ES-I3 (cell line): Measurements from ENCODE around the gene TYROBP.
"Not testable (repeated sequence)": the region's sequence is repeated elsewhere in the genome, so short reads cannot be mapped to it uniquely, and the experiment has no call there.

Source experiments
- H3K36me3 ChIP-seq: 2 replicates; pipeline ENCODE4 v1.6.1; 2013; ENCODE audit warnings: mild to moderate bottlenecking, low read length, control low read depth, moderate library complexity; ENCODE audit not compliant: insufficient read depth
- H3K4me1 ChIP-seq: 2 replicates; pipeline ENCODE4 v1.6.1; 2013; ENCODE audit warnings: mild to moderate bottlenecking, control low read depth, low read length; ENCODE audit not compliant: insufficient read depth
- H3K9ac ChIP-seq: 2 replicates; pipeline ENCODE4 v1.6.1; 2013; ENCODE audit warnings: low read depth, mild to moderate bottlenecking, low read length, moderate library complexity
- H3K9me3 ChIP-seq: 2 replicates; pipeline ENCODE4 v1.6.1; 2013; ENCODE audit warnings: mild to moderate bottlenecking, low read length, moderate library complexity; ENCODE audit not compliant: control insufficient read depth, insufficient read depth

TYROBP gene

GRCh38 chr19:35908010-35908441 is at the start of gene TYROBP:
TSS of gene TYROBP (minus strand) at chr19:35908295. CDS start at chr19:35908228, 67 bp downstream.
- peaks cover 9% of the 10 kb centered on the region for H3K4me1 ChIP-seq
- no peaks in the 10 kb centered on the region for H3K9me3 ChIP-seq
- no peak within 1 kb of the TSS for H3K9ac ChIP-seq
- no peaks in the 10 kb centered on the region for H3K36me3 ChIP-seq

GRCh38 chr19:35957411-35957810 is 49.3 kb upstream of the TYROBP start:
- not testable (repeated sequence) for H3K9ac ChIP-seq, H3K9me3 ChIP-seq, H3K36me3 ChIP-seq, H3K4me1 ChIP-seq

GRCh38 chr19:35955881-35956634 is 48.0 kb upstream of the TYROBP start:
- H3K36me3 ChIP-seq = no peaks in the 10 kb centered on the region
- H3K4me1 ChIP-seq = no peaks in the 10 kb centered on the region; the same call in 1 of the 2 replicates
- H3K9me3 ChIP-seq = no peaks in the 10 kb centered on the region
- H3K9ac ChIP-seq = no peak overlapping the region

GRCh38 chr19:35949131-35949530 is 41.0 kb upstream of the TYROBP start:
- Histone ChIP-seq H3K4me1 (no peaks in the 10 kb centered on the region), H3K36me3 (no peaks in the 10 kb centered on the region), H3K9me3 (no peaks in the 10 kb centered on the region), H3K9ac (no peak overlapping the region)

- no peaks in the 10 kb centered on the region for H3K36me3 ChIP-seq
Observed at GRCh38 chr19:35946203-35946602, 38.1 kb upstream of the TYROBP start.

GRCh38 chr19:35945121-35945790 is 37.2 kb upstream of the TYROBP start:
- peaks cover 2% of the 10 kb centered on the region; the same call in 1 of the 2 replicates for H3K36me3 ChIP-seq
- no peaks in the 10 kb centered on the region for H3K4me1 ChIP-seq
- H3K9ac ChIP-seq = no peak overlapping the region
- no peaks in the 10 kb centered on the region for H3K9me3 ChIP-seq

More at GRCh38 chr19:35946203-35946602, 38.1 kb upstream of the TYROBP start:
- Histone ChIP-seq H3K4me1 (no peaks in the 10 kb centered on the region), H3K9me3 (no peaks in the 10 kb centered on the region), H3K9ac (no peak overlapping the region)

GRCh38 chr19:35944556-35944955 is 36.5 kb upstream of the TYROBP start:
- no peaks in the 10 kb centered on the region for H3K4me1 ChIP-seq
- peaks cover 2% of the 10 kb centered on the region; the same call in 1 of the 2 replicates for H3K36me3 ChIP-seq
- H3K9me3 ChIP-seq = no peaks in the 10 kb centered on the region
- no peak overlapping the region for H3K9ac ChIP-seq

- H3K36me3 ChIP-seq = peaks cover 2% of the 10 kb centered on the region; the same call in 1 of the 2 replicates
- no peak overlapping the region for H3K9ac ChIP-seq
- no peaks in the 10 kb centered on the region for H3K9me3 ChIP-seq
- no peaks in the 10 kb centered on the region for H3K4me1 ChIP-seq
Observed at GRCh38 chr19:35943321-35944301, 35.5 kb upstream of the TYROBP start.

- Histone ChIP-seq H3K9me3 (no peaks in the 10 kb centered on the region), H3K36me3 (peaks cover 2% of the 10 kb centered on the region; the same call in 1 of the 2 replicates), H3K4me1 (peaks cover 6% of the 10 kb centered on the region; the same call in 1 of the 2 replicates), H3K9ac (no peak overlapping the region)
Observed at GRCh38 chr19:35942235-35942634, 34.1 kb upstream of the TYROBP start.

GRCh38 chr19:35940839-35941238 is 32.7 kb upstream of the TYROBP start:
- Histone ChIP-seq H3K4me1 (peaks cover 6% of the 10 kb centered on the region; the same call in 1 of the 2 replicates), H3K9me3 (no peaks in the 10 kb centered on the region), H3K36me3 (peaks cover 2% of the 10 kb centered on the region; the same call in 1 of the 2 replicates), H3K9ac (no peak overlapping the region)

GRCh38 chr19:35940078-35940775 is 32.1 kb upstream of the TYROBP start:
- peaks cover 2% of the 10 kb centered on the region; the same call in 1 of the 2 replicates for H3K36me3 ChIP-seq

GRCh38 chr19:35939307-35940077 is 31.4 kb upstream of the TYROBP start:
- no peak overlapping the region for H3K9ac ChIP-seq
- no peaks in the 10 kb centered on the region for H3K9me3 ChIP-seq
- H3K36me3 ChIP-seq = peaks cover 2% of the 10 kb centered on the region; the same call in 1 of the 2 replicates
- peaks cover 6% of the 10 kb centered on the region; the same call in 1 of the 2 replicates for H3K4me1 ChIP-seq

More at GRCh38 chr19:35940078-35940775, 32.1 kb upstream of the TYROBP start:
- Histone ChIP-seq H3K4me1 (peaks cover 6% of the 10 kb centered on the region; the same call in 1 of the 2 replicates), H3K9ac (no peak overlapping the region), H3K9me3 (no peaks in the 10 kb centered on the region)
